HG03025 (cell line): ENCODE data around the gene C1orf174.

Experiments used
- ATAC-seq: cut with Tn5 transposase; IDR thresholded peaks from one replicate; pipeline ENCODE4 v1.9.1; 2021; ENCODE audit warnings: mild to moderate bottlenecking, moderate library complexity; ENCODE audit not compliant: unreplicated experiment, low FRiP score

The C1orf174 gene

DNA sequence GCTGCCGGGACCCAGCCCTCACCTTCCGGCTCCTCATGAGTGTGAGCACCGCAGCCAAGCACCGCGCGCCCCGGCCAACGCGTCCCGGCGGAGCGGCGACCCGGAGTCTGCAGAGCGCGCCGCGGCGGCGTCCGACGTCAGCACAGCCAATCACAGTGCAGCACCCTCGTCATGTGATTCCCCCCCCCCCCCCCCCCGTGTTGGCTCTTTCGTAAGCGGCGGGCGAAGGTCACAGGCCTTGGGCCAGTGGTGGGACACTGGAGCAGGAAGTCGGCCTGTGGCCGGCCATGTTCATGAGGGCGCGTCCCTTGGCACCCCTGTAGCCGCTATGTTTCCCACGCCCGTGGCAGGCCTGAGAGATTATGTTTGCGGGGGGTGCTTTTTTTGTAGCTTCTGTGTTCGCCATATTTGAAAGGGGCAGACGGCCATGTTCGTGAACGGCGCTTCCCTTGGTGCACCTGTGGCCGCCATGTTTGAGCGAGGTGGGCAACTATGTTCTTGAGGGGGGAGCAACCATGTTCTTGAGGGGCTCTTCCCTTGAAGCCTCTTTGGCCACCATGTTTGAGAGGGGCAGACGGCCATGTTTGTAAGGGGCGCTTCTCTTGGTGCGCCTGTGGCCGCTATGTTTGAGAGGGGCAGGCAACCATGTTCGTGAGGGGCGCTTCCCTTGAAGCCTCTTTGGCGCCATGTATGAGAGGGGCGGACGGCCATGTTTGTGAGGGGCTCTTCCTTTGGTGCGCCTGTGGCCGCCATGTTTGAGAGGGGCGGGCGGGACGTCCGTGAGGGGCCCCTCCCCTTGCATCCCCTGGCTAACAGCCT is at the start of gene C1orf174:
C1orf174 (minus strand) TSS at position 123 of the 819 bp plus-strand sequence; CDS start at position 37, 86 bp downstream.
- ATAC-seq: peak; percentile 71

DNA sequence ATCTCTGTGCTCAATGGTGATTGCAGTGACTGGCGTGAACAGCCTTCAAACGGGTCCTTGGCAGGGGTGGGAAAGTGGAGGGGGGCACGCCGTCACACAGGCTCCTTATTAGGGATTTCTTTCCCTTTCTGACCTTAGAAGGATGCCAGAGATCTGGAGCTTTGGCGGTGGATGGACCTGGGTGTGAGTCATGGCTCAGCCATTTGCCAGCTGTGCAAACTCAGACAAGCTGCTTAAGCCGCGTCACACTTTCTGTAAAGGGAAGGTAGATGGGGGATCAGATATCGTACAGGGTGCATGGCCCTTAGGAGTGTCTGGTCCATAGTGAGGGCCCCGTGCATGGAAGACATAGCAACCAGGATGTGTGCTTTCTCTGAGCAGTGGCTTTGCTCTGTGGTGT is 48.3 kb upstream of the C1orf174 start:
- no peak for ATAC-seq

DNA sequence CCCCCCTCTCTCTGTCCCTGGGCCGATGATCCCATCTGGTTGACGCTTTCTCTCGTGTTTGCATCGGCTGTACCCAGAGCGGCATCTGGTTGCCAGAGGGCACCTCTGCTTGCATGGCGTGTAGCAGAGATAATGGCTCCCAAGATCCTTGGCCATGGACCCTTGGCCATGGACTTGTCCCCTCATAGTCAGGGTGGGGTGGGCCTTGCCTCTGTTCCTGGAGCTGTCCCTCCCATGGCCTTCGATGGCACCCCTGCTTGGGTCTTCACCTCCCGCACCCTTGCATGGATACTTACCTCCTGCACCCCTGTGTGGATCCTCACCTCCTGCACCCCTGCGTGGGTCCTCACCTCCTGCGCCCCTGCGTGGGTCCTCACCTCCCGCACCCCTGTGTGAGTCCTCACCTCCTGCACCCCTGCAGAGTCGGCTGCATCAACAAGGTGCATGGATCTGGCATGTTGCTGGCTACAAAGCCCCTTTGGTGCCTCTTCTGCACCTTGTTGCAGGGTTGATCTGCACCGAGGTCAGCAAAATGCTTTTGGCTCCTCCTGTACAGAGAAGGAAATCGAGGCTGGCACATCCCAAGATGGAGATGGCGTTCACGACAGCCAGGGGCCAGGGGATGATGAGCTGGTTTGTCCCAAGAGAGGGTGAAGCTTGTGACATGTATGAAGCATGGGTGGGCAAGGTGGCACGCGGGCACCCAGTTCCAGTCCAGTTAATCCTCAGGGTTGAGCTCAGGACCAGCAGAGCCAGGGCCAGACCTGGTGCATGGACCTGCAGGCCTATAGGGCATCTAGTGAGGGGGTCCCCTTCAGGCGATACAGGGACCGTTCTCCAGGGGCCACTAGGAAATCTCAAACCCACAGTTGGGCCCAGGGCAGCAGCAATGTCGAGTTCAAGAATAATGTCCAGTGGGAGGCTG is 46.1 kb upstream of the C1orf174 start:
- ATAC-seq: no peak

GRCh38 chr1:3945222-3945621 is 45.1 kb upstream of the C1orf174 start:
- no peak for ATAC-seq

GRCh38 chr1:3944578-3945125 is 44.6 kb upstream of the C1orf174 start:
- no peak for ATAC-seq

DNA sequence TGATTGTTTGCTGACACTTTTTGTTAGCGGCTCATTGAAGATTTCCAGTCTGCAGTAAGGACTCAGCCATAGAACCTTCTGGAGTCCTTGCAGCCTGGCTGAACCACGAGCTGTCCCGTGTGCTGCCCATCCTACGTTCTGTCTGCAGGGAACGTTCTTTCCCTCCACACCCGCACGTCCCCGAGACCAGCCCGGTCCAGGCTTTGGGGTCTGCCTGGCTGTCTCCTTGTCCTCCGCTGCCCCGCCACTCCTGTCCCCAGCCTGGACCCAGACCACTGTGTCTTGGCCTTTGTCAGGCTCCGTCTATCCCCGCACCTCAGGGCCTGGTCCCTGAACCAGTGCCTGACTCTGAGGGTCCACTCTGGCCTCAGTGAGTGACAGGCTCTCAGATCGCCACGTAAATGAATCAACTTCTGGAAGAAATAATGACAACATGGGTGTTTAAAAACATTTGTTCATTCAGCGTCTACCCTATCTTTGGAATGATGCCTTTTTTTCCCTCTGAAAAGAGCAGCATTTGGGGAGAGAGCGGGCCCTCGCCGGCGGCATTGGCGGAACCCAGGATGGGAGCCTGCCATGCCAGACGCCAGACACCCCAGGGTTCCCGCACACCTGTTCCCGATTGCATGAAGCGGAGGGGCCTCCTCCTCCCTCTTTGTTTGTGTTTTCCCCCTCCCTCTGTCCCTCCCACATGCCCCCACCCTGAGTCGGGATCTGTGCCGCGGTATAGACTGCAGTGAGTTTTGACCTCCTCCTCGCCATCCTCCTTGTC is 43.9 kb upstream of the C1orf174 start:
- no peak for ATAC-seq

GRCh38 chr1:3943123-3943431 is 43.0 kb upstream of the C1orf174 start:
- no peak for ATAC-seq

DNA sequence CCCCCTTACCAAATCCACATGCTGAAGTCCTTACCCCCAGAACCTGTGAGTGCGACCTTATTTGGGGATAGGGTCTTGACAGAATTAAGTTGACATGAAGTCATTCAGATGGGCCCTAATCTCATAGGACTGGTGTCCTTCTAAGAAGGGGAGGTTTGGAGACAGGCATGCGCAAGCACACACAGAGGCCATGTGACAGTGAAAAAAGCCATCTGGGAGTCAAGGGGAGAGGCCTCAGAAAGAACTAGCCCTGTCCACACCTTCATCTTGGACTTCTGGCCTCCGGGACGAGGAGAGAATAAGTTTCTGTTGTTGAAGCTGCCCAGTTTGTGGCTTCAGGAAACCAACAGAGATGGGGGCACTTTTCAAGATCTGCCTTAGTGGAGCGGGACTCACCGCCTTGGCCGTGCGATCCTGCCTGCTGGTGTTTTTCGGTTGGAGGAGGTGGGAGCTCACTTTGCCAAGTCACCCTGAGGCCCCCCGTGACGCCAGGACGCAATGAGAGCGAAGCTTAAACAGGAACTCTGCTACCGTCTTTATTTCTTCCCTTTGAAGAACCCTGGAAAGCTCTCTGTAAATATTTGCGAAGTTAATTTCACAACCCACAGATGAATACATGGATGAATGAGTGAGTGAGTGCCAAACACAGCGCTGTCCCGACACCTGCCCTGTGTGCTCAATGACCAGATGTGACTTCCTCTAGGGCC is 42.5 kb upstream of the C1orf174 start:
- no peak for ATAC-seq

GRCh38 chr1:3940754-3941345 is 40.8 kb upstream of the C1orf174 start:
- no peak for ATAC-seq

DNA sequence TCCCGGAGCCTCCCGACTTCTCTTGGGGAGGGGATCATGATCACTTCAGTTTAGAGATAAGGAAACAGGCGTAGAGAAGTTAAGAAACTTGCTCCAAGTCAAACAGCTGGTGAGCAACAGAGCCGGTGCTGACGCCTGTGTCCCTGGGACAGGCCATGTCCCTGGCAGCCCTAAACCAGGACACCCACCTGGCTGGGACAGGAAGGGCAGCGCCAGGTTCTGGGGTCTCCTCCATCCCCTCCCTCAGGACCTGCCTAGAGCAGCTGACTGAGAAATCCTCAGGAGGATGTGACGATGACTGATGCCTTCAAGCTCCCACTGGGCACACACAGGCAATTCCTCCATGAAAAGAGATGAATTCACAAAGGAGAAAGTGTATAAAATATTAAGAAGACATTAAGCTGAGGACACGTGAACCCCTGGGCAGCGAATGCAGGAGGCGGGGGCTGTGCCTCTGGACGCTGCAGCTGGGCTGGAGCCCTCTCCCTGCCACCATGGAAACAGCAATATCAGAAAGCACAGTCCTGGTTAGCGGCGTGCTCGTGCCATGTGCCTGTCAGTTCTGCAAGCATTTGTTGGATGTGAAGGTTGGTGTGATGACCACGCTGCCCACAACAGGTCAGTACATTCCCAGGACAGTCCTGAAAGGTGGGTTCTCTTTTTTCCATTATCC is 40.1 kb upstream of the C1orf174 start:
- ATAC-seq: no peak

GRCh38 chr1:3939242-3940080 is 39.4 kb upstream of the C1orf174 start:
- ATAC-seq: no peak

GRCh38 chr1:3932156-3932919 is 32.3 kb upstream of the C1orf174 start:
- no peak for ATAC-seq

GRCh38 chr1:3931007-3931912 is 31.2 kb upstream of the C1orf174 start:
- ATAC-seq: no peak

DNA sequence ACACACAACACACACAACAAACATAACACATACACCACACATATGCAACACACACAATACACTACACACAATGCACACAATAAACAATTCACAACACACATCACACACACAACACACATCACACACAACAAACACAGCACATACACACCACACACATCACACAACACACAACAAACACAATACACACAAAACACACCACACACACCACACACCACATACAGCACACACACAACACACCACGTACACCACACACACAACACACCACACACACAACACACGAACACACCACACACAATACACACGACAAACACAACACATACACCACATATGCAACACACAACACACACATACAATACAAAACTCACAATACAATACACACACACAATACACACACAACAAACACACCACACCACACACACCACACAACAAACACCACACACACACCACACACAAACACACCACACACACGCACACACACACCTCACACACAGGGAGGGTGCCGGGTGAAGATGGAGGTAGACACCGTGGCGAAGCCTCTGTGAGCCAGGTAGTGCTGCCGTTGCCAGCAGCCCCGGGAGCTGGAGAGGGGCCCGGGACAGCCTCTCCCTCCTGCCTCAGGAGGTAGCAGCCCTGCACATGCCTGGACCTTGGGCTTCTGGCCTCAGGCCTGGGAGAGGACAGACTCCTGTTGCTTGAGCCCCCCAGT is 30.4 kb upstream of the C1orf174 start:
- no peak for ATAC-seq

GRCh38 chr1:3929126-3929525 is 29.1 kb upstream of the C1orf174 start:
- no peak for ATAC-seq

DNA sequence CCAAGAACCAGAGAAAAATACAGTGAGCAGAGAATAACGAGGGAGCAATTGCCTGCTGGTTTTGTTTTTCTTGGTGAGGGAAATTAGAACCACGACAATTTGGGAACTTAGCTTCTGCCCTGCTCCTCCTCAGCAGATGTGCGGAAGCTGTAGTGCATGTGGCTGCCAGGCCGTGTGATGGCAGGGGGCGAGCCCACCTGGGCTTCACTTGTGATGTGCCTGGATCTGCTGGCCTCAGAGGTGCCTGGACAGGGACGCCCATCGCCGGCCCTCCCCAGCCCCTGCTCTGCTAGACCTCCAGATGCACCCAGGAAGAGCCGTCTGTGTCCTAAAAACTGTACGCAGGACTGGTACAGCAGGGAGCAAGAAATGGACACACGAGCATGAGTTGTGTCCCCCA is 28.5 kb upstream of the C1orf174 start:
- ATAC-seq: no peak
